GM12892 (cell line): ENCODE data around the gene FAAP100.

ENCODE experiments used
- POLR2A ChIP-seq: IDR thresholded peaks from 2 replicates; pipeline ENCODE4 v1.6.1; 2011; ENCODE audit warnings: low read depth, low read length, control low read depth
- POLR2AphosphoS5 ChIP-seq: IDR thresholded peaks from 2 replicates; pipeline ENCODE4 v1.6.1; 2011; ENCODE audit warnings: low read depth, low read length, control low read depth
- TAF1 ChIP-seq: IDR thresholded peaks from 2 replicates; pipeline ENCODE4 v1.6.1; 2011; ENCODE audit warnings: low read depth, mild to moderate bottlenecking, control low read depth, low read length, borderline replicate concordance

GRCh38 chr17:81544281-81544974 is 7.7 kb downstream of the FAAP100 start:
- TF ChIP-seq POLR2A (no peak), POLR2AphosphoS5 (no peak), TAF1 (no peak)
